H9 (cell line): ENCODE results near the gene ABCB6. TPM values are rescaled to one million over a fixed set of nuclear protein-coding genes. Genes with fewer than 3 reads are reported as not detected.

Source experiments
- DNase-seq: peaks from one replicate; pipeline ENCODE4 v3.0.0-alpha.2; 2017
- H2AFZ ChIP-seq: one replicate; pipeline ENCODE4 v1.6.1; 2013; ENCODE audit warnings: mild to moderate bottlenecking, low read length, control low read depth, moderate library complexity
- H2AK5ac ChIP-seq: 2 replicates; pipeline ENCODE4 v1.6.1; 2013; ENCODE audit warnings: low read length, control low read depth, mixed read lengths; ENCODE audit not compliant: insufficient read length
- H2BK120ac ChIP-seq: one replicate; pipeline ENCODE4 v1.6.1; 2013; ENCODE audit warnings: low read depth, mild to moderate bottlenecking, low read length, control low read depth, inconsistent platforms; ENCODE audit not compliant: poor library complexity, severe bottlenecking
- H2BK12ac ChIP-seq: 2 replicates; pipeline ENCODE4 v1.6.1; 2013; ENCODE audit warnings: low read length, control low read depth, mixed read lengths, low read depth; ENCODE audit not compliant: insufficient read length
- H2BK15ac ChIP-seq: 2 replicates; pipeline ENCODE4 v1.6.1; 2013; ENCODE audit warnings: low read depth, low read length, control low read depth
- H2BK20ac ChIP-seq: one replicate; pipeline ENCODE4 v1.6.1; 2013; ENCODE audit warnings: low read depth, mild to moderate bottlenecking, low read length, control low read depth, inconsistent platforms; ENCODE audit not compliant: poor library complexity, severe bottlenecking
- H2BK5ac ChIP-seq: 2 replicates; pipeline ENCODE4 v1.6.1; 2013; ENCODE audit warnings: low read length, control low read depth, mixed read lengths; ENCODE audit not compliant: insufficient read length
- H3K14ac ChIP-seq: 2 replicates; pipeline ENCODE4 v1.6.1; 2013; ENCODE audit warnings: low read length, control low read depth; ENCODE audit not compliant: insufficient read depth
- H3K18ac ChIP-seq: 2 replicates; pipeline ENCODE4 v1.6.1; 2013; ENCODE audit warnings: low read depth, mild to moderate bottlenecking, mixed read lengths, low read length, control low read depth; ENCODE audit not compliant: insufficient read length
- H3K23ac ChIP-seq: 2 replicates; pipeline ENCODE4 v1.6.1; 2013; ENCODE audit warnings: low read length, control low read depth, mixed read lengths, low read depth; ENCODE audit not compliant: insufficient read length
- H3K23me2 ChIP-seq: 2 replicates; pipeline ENCODE4 v1.6.1; 2013; ENCODE audit warnings: low read depth, mild to moderate bottlenecking, mixed read lengths, low read length, control low read depth; ENCODE audit not compliant: insufficient read length, poor library complexity, severe bottlenecking
- H3K27ac ChIP-seq: 2 replicates; pipeline ENCODE4 v1.5.1; 2013; ENCODE audit warnings: low read length, control low read depth, mixed read lengths, low read depth; ENCODE audit not compliant: insufficient read length
- H3K27me3 ChIP-seq: 2 replicates; pipeline ENCODE4 v1.6.1; 2013; ENCODE audit warnings: low read length, control low read depth, inconsistent platforms; ENCODE audit not compliant: insufficient read depth
- H3K4ac ChIP-seq: 2 replicates; pipeline ENCODE4 v1.6.1; 2013; ENCODE audit warnings: low read depth, mild to moderate bottlenecking, control low read depth, inconsistent platforms, low read length, moderate library complexity
- H3K4me1 ChIP-seq: 2 replicates; pipeline ENCODE4 v1.6.1; 2013; ENCODE audit warnings: low read length, control low read depth, inconsistent platforms; ENCODE audit not compliant: insufficient read depth
- H3K4me2 ChIP-seq: 2 replicates; pipeline ENCODE4 v1.6.1; 2013; ENCODE audit warnings: low read length, control low read depth, mixed read lengths; ENCODE audit not compliant: insufficient read length, insufficient read depth
- H3K56ac ChIP-seq: 2 replicates; pipeline ENCODE4 v1.6.1; 2013; ENCODE audit warnings: low read depth, mild to moderate bottlenecking, mixed read lengths, low read length, control low read depth; ENCODE audit not compliant: insufficient read length
- H3K79me1 ChIP-seq: 2 replicates; pipeline ENCODE4 v1.6.1; 2013; ENCODE audit warnings: low read depth, mild to moderate bottlenecking, moderate library complexity, low read length, control low read depth, inconsistent platforms; ENCODE audit not compliant: insufficient read depth, poor library complexity, severe bottlenecking
- H3K79me2 ChIP-seq: 2 replicates; pipeline ENCODE4 v1.6.1; 2013; ENCODE audit warnings: low read length, control low read depth, inconsistent platforms; ENCODE audit not compliant: insufficient read depth
- H3K9ac ChIP-seq: 2 replicates; pipeline ENCODE4 v1.6.1; 2013; ENCODE audit warnings: low read length, control low read depth, mixed read lengths; ENCODE audit not compliant: insufficient read length; ENCODE audit errors: extremely low read depth
- H3K9me3 ChIP-seq: one replicate; pipeline ENCODE4 v1.6.1; 2013; ENCODE audit warnings: low read depth, low read length, inconsistent platforms; ENCODE audit not compliant: control insufficient read depth
- H3T11ph ChIP-seq: one replicate; pipeline ENCODE4 v1.6.1; 2013; ENCODE audit warnings: mild to moderate bottlenecking, low read length, control low read depth, inconsistent platforms
- H4K20me1 ChIP-seq: one replicate; pipeline ENCODE4 v1.6.1; 2013; ENCODE audit not compliant: control insufficient read depth, insufficient read length, insufficient read depth
- H4K5ac ChIP-seq: 2 replicates; pipeline ENCODE4 v1.6.1; 2013; ENCODE audit warnings: low read depth, mild to moderate bottlenecking, mixed read lengths, low read length, control low read depth; ENCODE audit not compliant: insufficient read length
- H4K8ac ChIP-seq: replicated peaks from 2 replicates; pipeline ENCODE4 v1.6.1; 2013; ENCODE audit warnings: low read length, control low read depth, mixed read lengths, low read depth; ENCODE audit not compliant: insufficient read length
- H4K91ac ChIP-seq: 2 replicates; pipeline ENCODE4 v1.6.1; 2013; ENCODE audit warnings: low read depth, mild to moderate bottlenecking, moderate library complexity, mixed read lengths, low read length, control low read depth; ENCODE audit not compliant: insufficient read length
- H3K27ac Mint-ChIP-seq, 3 experiments: 2 replicates in 2 of 3; 3 replicates in 1 of 3; pipeline ENCODE4 v1.8.0; 2020 to 2021; ENCODE audit warnings: mixed read lengths in 3 of 3, mild to moderate bottlenecking in 1 of 3, moderate library complexity in 1 of 3
- H3K27me3 Mint-ChIP-seq: 2 replicates; pipeline ENCODE4 v1.8.0; 2021; ENCODE audit warnings: low read depth, mild to moderate bottlenecking, moderate library complexity, mixed read lengths
- H3K36me3 Mint-ChIP-seq, 3 experiments: 2 replicates in 2 of 3; 3 replicates in 1 of 3; pipeline ENCODE4 v1.8.0; 2020 to 2021; ENCODE audit warnings: low read depth in 3 of 3, mixed read lengths in 3 of 3; ENCODE audit not compliant: insufficient read depth in 1 of 3
- H3K4me1 Mint-ChIP-seq, 2 experiments: 2 replicates each; pipeline ENCODE4 v1.8.0; 2020; ENCODE audit warnings: mixed read lengths in 2 of 2
- H3K4me3 Mint-ChIP-seq, 2 experiments: 2 replicates in 1 of 2; 3 replicates in 1 of 2; pipeline ENCODE4 v1.8.0; 2020 to 2021; ENCODE audit warnings: mild to moderate bottlenecking in 2 of 2, mixed read lengths in 2 of 2, moderate library complexity in 1 of 2
- H3K9me3 Mint-ChIP-seq, 2 experiments: 2 replicates in 1 of 2; 3 replicates in 1 of 2; pipeline ENCODE4 v1.8.0; 2020; ENCODE audit warnings: mild to moderate bottlenecking in 2 of 2, mixed read lengths in 2 of 2, moderate library complexity in 1 of 2
- CTCF ChIP-seq: fragments of 200-600 bp; sonication (generic); conservative IDR thresholded peaks from 3 replicates; pipeline ENCODE4 v1.8.0; 2021; ENCODE audit warnings: antibody characterized with exemption, mild to moderate bottlenecking
- WGBS: extraction: QIAGEN DNeasy Blood & Tissue Kit; methylation state at CpG from one replicate; pipeline ENCODE4 v1.1.7; 2013; ENCODE audit warnings: missing lambda C conversion rate, low lambda C conversion rate, mixed read lengths; ENCODE audit not compliant: insufficient read length; ENCODE audit errors: extremely low coverage; 5-methylcytosine and 5-hydroxymethylcytosine counted together
- total RNA-seq: library from RNA; stranded (reverse); gene quantifications from 2 replicates; pipeline ENCODE4 v1.2.1, GENCODE V29; 2021

ABCB6 gene
- total RNA-seq, 1 experiment from 2014 or later, result 46.4 TPM

- H2BK5ac ChIP-seq, result no peak overlapping the region
- no peak overlapping the region for H2BK120ac ChIP-seq
- no CpG with 5 or more reads among the region's 3 CpGs for WGBS
- H3K79me2 ChIP-seq, result 0 out of 2 replicates have a peak, but pooled peaks cover 2% of the 10 kb centered on the region
- no peaks in the 10 kb centered on the region for H4K20me1 ChIP-seq
- H2BK20ac ChIP-seq, result no peak overlapping the region
- no peak overlapping the region for H4K8ac ChIP-seq
- H3K56ac ChIP-seq, result no peak overlapping the region
- no peak for TF ChIP-seq CTCF
- no peak overlapping the region for H3K14ac ChIP-seq
- H3K4me1 ChIP-seq, result no peaks in the 10 kb centered on the region
- H3T11ph ChIP-seq, result no peak overlapping the region
- no peaks in the 10 kb centered on the region for H3K79me1 ChIP-seq
- Mint-ChIP-seq H3K27ac (no peak overlapping the region), H3K27me3 (no peaks in the 10 kb centered on the region; the same call in 1 of the 2 replicates), H3K9me3 (no peaks in the 10 kb centered on the region; a peak in 1 of 5 replicates), H3K36me3 (peaks cover 31 to 65% (median 63%) of the 10 kb centered on the region in 3 experiments), H3K4me3 (no peak overlapping the region), H3K4me1 (peaks cover 3 to 4% of the 10 kb centered on the region in 2 experiments; a peak in 3 of 4 replicates)
- no peak overlapping the region for H4K91ac ChIP-seq
- no peak overlapping the region for H3K18ac ChIP-seq
- no peak overlapping the region for H2BK12ac ChIP-seq
- H3K9me3 ChIP-seq, result no peaks in the 10 kb centered on the region
- H3K4me2 ChIP-seq, result no peak overlapping the region
- H3K4ac ChIP-seq, result no peak overlapping the region
- no peak for DNase-seq
- no peak overlapping the region for H2BK15ac ChIP-seq
- H3K27me3 ChIP-seq, result no peaks in the 10 kb centered on the region
- H3K9ac ChIP-seq, result no peak overlapping the region
- H2AK5ac ChIP-seq, result no peak overlapping the region
- H3K27ac ChIP-seq, result no peak overlapping the region
- no peak overlapping the region for H3K23ac ChIP-seq
- no peaks in the 10 kb centered on the region for H3K23me2 ChIP-seq
- no peak overlapping the region for H2AFZ ChIP-seq
- no peak overlapping the region for H4K5ac ChIP-seq
Observed at GRCh38 chr2:219234331-219234730, 15.6 kb upstream of the ABCB6 start.
